H9 (cell line): ENCODE results near the gene NOXA1. TPM values are rescaled to one million over a fixed set of nuclear protein-coding genes. Genes with fewer than 3 reads are reported as not detected.

Experiments
- DNase-seq: peaks from one replicate; pipeline ENCODE4 v3.0.0-alpha.2; 2017
- H2AFZ ChIP-seq: one replicate; pipeline ENCODE4 v1.6.1; 2013; ENCODE audit warnings: mild to moderate bottlenecking, low read length, control low read depth, moderate library complexity
- H2AK5ac ChIP-seq: 2 replicates; pipeline ENCODE4 v1.6.1; 2013; ENCODE audit warnings: low read length, control low read depth, mixed read lengths; ENCODE audit not compliant: insufficient read length
- H2BK120ac ChIP-seq: one replicate; pipeline ENCODE4 v1.6.1; 2013; ENCODE audit warnings: low read depth, mild to moderate bottlenecking, low read length, control low read depth, inconsistent platforms; ENCODE audit not compliant: poor library complexity, severe bottlenecking
- H2BK12ac ChIP-seq: 2 replicates; pipeline ENCODE4 v1.6.1; 2013; ENCODE audit warnings: low read length, control low read depth, mixed read lengths, low read depth; ENCODE audit not compliant: insufficient read length
- H2BK15ac ChIP-seq: 2 replicates; pipeline ENCODE4 v1.6.1; 2013; ENCODE audit warnings: low read depth, low read length, control low read depth
- H2BK20ac ChIP-seq: one replicate; pipeline ENCODE4 v1.6.1; 2013; ENCODE audit warnings: low read depth, mild to moderate bottlenecking, low read length, control low read depth, inconsistent platforms; ENCODE audit not compliant: poor library complexity, severe bottlenecking
- H2BK5ac ChIP-seq: 2 replicates; pipeline ENCODE4 v1.6.1; 2013; ENCODE audit warnings: low read length, control low read depth, mixed read lengths; ENCODE audit not compliant: insufficient read length
- H3K14ac ChIP-seq: 2 replicates; pipeline ENCODE4 v1.6.1; 2013; ENCODE audit warnings: low read length, control low read depth; ENCODE audit not compliant: insufficient read depth
- H3K18ac ChIP-seq: 2 replicates; pipeline ENCODE4 v1.6.1; 2013; ENCODE audit warnings: low read depth, mild to moderate bottlenecking, mixed read lengths, low read length, control low read depth; ENCODE audit not compliant: insufficient read length
- H3K23ac ChIP-seq: 2 replicates; pipeline ENCODE4 v1.6.1; 2013; ENCODE audit warnings: low read length, control low read depth, mixed read lengths, low read depth; ENCODE audit not compliant: insufficient read length
- H3K23me2 ChIP-seq: 2 replicates; pipeline ENCODE4 v1.6.1; 2013; ENCODE audit warnings: low read depth, mild to moderate bottlenecking, mixed read lengths, low read length, control low read depth; ENCODE audit not compliant: insufficient read length, poor library complexity, severe bottlenecking
- H3K27ac ChIP-seq: 2 replicates; pipeline ENCODE4 v1.5.1; 2013; ENCODE audit warnings: low read length, control low read depth, mixed read lengths, low read depth; ENCODE audit not compliant: insufficient read length
- H3K27me3 ChIP-seq: 2 replicates; pipeline ENCODE4 v1.6.1; 2013; ENCODE audit warnings: low read length, control low read depth, inconsistent platforms; ENCODE audit not compliant: insufficient read depth
- H3K4ac ChIP-seq: 2 replicates; pipeline ENCODE4 v1.6.1; 2013; ENCODE audit warnings: low read depth, mild to moderate bottlenecking, control low read depth, inconsistent platforms, low read length, moderate library complexity
- H3K4me1 ChIP-seq: 2 replicates; pipeline ENCODE4 v1.6.1; 2013; ENCODE audit warnings: low read length, control low read depth, inconsistent platforms; ENCODE audit not compliant: insufficient read depth
- H3K4me2 ChIP-seq: 2 replicates; pipeline ENCODE4 v1.6.1; 2013; ENCODE audit warnings: low read length, control low read depth, mixed read lengths; ENCODE audit not compliant: insufficient read length, insufficient read depth
- H3K56ac ChIP-seq: 2 replicates; pipeline ENCODE4 v1.6.1; 2013; ENCODE audit warnings: low read depth, mild to moderate bottlenecking, mixed read lengths, low read length, control low read depth; ENCODE audit not compliant: insufficient read length
- H3K79me1 ChIP-seq: 2 replicates; pipeline ENCODE4 v1.6.1; 2013; ENCODE audit warnings: low read depth, mild to moderate bottlenecking, moderate library complexity, low read length, control low read depth, inconsistent platforms; ENCODE audit not compliant: insufficient read depth, poor library complexity, severe bottlenecking
- H3K79me2 ChIP-seq: 2 replicates; pipeline ENCODE4 v1.6.1; 2013; ENCODE audit warnings: low read length, control low read depth, inconsistent platforms; ENCODE audit not compliant: insufficient read depth
- H3K9ac ChIP-seq: 2 replicates; pipeline ENCODE4 v1.6.1; 2013; ENCODE audit warnings: low read length, control low read depth, mixed read lengths; ENCODE audit not compliant: insufficient read length; ENCODE audit errors: extremely low read depth
- H3K9me3 ChIP-seq: one replicate; pipeline ENCODE4 v1.6.1; 2013; ENCODE audit warnings: low read depth, low read length, inconsistent platforms; ENCODE audit not compliant: control insufficient read depth
- H3T11ph ChIP-seq: one replicate; pipeline ENCODE4 v1.6.1; 2013; ENCODE audit warnings: mild to moderate bottlenecking, low read length, control low read depth, inconsistent platforms
- H4K20me1 ChIP-seq: one replicate; pipeline ENCODE4 v1.6.1; 2013; ENCODE audit not compliant: control insufficient read depth, insufficient read length, insufficient read depth
- H4K5ac ChIP-seq: 2 replicates; pipeline ENCODE4 v1.6.1; 2013; ENCODE audit warnings: low read depth, mild to moderate bottlenecking, mixed read lengths, low read length, control low read depth; ENCODE audit not compliant: insufficient read length
- H4K8ac ChIP-seq: replicated peaks from 2 replicates; pipeline ENCODE4 v1.6.1; 2013; ENCODE audit warnings: low read length, control low read depth, mixed read lengths, low read depth; ENCODE audit not compliant: insufficient read length
- H4K91ac ChIP-seq: 2 replicates; pipeline ENCODE4 v1.6.1; 2013; ENCODE audit warnings: low read depth, mild to moderate bottlenecking, moderate library complexity, mixed read lengths, low read length, control low read depth; ENCODE audit not compliant: insufficient read length
- H3K27ac Mint-ChIP-seq, 3 experiments: 2 replicates in 2 of 3; 3 replicates in 1 of 3; pipeline ENCODE4 v1.8.0; 2020 to 2021; ENCODE audit warnings: mixed read lengths in 3 of 3, mild to moderate bottlenecking in 1 of 3, moderate library complexity in 1 of 3
- H3K27me3 Mint-ChIP-seq: 2 replicates; pipeline ENCODE4 v1.8.0; 2021; ENCODE audit warnings: low read depth, mild to moderate bottlenecking, moderate library complexity, mixed read lengths
- H3K36me3 Mint-ChIP-seq, 3 experiments: 2 replicates in 2 of 3; 3 replicates in 1 of 3; pipeline ENCODE4 v1.8.0; 2020 to 2021; ENCODE audit warnings: low read depth in 3 of 3, mixed read lengths in 3 of 3; ENCODE audit not compliant: insufficient read depth in 1 of 3
- H3K4me1 Mint-ChIP-seq, 2 experiments: 2 replicates each; pipeline ENCODE4 v1.8.0; 2020; ENCODE audit warnings: mixed read lengths in 2 of 2
- H3K4me3 Mint-ChIP-seq, 2 experiments: 2 replicates in 1 of 2; 3 replicates in 1 of 2; pipeline ENCODE4 v1.8.0; 2020 to 2021; ENCODE audit warnings: mild to moderate bottlenecking in 2 of 2, mixed read lengths in 2 of 2, moderate library complexity in 1 of 2
- H3K9me3 Mint-ChIP-seq, 2 experiments: 2 replicates in 1 of 2; 3 replicates in 1 of 2; pipeline ENCODE4 v1.8.0; 2020; ENCODE audit warnings: mild to moderate bottlenecking in 2 of 2, mixed read lengths in 2 of 2, moderate library complexity in 1 of 2
- WGBS: extraction: QIAGEN DNeasy Blood & Tissue Kit; methylation state at CpG from one replicate; pipeline ENCODE4 v1.1.7; 2013; ENCODE audit warnings: missing lambda C conversion rate, low lambda C conversion rate, mixed read lengths; ENCODE audit not compliant: insufficient read length; ENCODE audit errors: extremely low coverage; 5-methylcytosine and 5-hydroxymethylcytosine counted together
- total RNA-seq: library from RNA; stranded (reverse); gene quantifications from 2 replicates; pipeline ENCODE4 v1.2.1, GENCODE V29; 2021
- TF ChIP-seq, protein P1 (sequence below): fragments of 200-600 bp; sonication (generic); conservative IDR thresholded peaks from 3 replicates; pipeline ENCODE4 v1.8.0; 2021; ENCODE audit warnings: antibody characterized with exemption, mild to moderate bottlenecking

The NOXA1 gene
- total RNA-seq, 1 experiment from 2014 or later = 2.0 TPM

DNA sequence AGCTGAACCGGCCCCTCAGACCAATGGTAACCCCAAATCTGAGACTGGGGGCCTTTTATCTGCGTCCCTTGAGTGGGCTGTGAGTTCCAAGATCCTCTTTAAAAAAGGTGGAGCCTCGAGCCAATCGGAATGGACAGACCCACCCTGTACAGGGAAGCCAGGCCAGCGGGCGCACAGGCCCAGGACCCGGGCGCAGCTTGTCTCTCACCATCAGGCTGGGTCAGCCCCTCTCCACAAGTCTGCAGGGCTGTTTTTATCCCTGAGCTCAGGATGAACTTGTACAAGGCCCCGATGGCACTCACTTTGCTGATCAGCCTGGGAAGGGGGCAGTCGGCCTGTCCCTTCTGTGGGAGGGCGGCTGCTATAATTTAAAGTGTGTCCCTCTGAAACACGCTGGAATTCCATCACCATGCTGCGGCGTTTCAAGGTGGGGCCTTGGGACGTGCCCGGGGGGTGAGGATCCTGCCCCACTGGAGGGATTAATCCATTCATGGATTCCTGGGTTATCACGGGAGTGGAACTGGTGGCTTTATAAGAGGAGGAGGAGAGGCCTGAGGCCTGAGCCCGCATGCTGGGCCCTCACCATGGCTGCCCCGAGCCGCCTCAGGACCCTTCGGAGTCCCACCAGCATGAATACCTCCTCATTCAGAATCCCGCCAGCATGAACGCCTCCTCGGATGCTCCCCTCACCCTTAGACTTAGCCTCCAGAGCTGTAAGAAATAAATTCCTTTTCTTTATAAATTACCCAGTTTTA, 14.4 kb upstream of the NOXA1 start:
- Histone ChIP-seq H3K4ac (no peak overlapping the region), H3K14ac (no peak overlapping the region; the same call in 1 of the 2 replicates), H2BK5ac (no peak overlapping the region), H3T11ph (no peak overlapping the region), H3K23me2 (peaks cover 3% of the 10 kb centered on the region), H3K4me2 (no peak overlapping the region), H3K23ac (no peak overlapping the region), H3K18ac (no peak overlapping the region), H4K8ac (no peak overlapping the region), H3K9ac (no peak overlapping the region), H3K27ac (no peak overlapping the region), H4K20me1 (no peaks in the 10 kb centered on the region), H4K91ac (no peak overlapping the region), H2BK12ac (no peak overlapping the region), H3K79me1 (no peaks in the 10 kb centered on the region), H2AFZ (no peak overlapping the region), H4K5ac (no peak overlapping the region), H3K4me1 (no peaks in the 10 kb centered on the region), H3K56ac (no peak overlapping the region), H2BK15ac (no peak overlapping the region), H3K27me3 (no peaks in the 10 kb centered on the region), H3K79me2 (no peaks in the 10 kb centered on the region), H2BK20ac (no peak overlapping the region), H2AK5ac (no peak overlapping the region), H2BK120ac (no peak overlapping the region), H3K9me3 (no peaks in the 10 kb centered on the region)
- no CpG with 5 or more reads among the region's 24 CpGs for WGBS
- Mint-ChIP-seq H3K27me3 (peaks cover 8% of the 10 kb centered on the region; the same call in 1 of the 2 replicates), H3K36me3 (peaks cover 0 to 2% (median 0%) of the 10 kb centered on the region in 3 experiments; a peak in 1 of 7 replicates), H3K4me3 (no peak overlapping the region), H3K9me3 (no peaks in the 10 kb centered on the region), H3K27ac (peak overlapping the region in 1 of 3 experiments; percentile 39; a peak in 1 of 7 replicates), H3K4me1 (peaks cover 0 to 5% of the 10 kb centered on the region in 2 experiments; a peak in 1 of 4 replicates)
- TF ChIP-seq, protein P1, sequence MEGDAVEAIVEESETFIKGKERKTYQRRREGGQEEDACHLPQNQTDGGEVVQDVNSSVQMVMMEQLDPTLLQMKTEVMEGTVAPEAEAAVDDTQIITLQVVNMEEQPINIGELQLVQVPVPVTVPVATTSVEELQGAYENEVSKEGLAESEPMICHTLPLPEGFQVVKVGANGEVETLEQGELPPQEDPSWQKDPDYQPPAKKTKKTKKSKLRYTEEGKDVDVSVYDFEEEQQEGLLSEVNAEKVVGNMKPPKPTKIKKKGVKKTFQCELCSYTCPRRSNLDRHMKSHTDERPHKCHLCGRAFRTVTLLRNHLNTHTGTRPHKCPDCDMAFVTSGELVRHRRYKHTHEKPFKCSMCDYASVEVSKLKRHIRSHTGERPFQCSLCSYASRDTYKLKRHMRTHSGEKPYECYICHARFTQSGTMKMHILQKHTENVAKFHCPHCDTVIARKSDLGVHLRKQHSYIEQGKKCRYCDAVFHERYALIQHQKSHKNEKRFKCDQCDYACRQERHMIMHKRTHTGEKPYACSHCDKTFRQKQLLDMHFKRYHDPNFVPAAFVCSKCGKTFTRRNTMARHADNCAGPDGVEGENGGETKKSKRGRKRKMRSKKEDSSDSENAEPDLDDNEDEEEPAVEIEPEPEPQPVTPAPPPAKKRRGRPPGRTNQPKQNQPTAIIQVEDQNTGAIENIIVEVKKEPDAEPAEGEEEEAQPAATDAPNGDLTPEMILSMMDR = no peak
- peak; percentile 27 for DNase-seq
